Measurements from ENCODE around the gene PCID2. TPM values are rescaled to one million over a fixed set of nuclear protein-coding genes. Genes with fewer than 3 reads are reported as not detected.

The PCID2 gene
- total and polyA plus RNA-seq, 5 donors from 2014 or later: 46.8 to 95.4 (median 82.1) TPM

DNA sequence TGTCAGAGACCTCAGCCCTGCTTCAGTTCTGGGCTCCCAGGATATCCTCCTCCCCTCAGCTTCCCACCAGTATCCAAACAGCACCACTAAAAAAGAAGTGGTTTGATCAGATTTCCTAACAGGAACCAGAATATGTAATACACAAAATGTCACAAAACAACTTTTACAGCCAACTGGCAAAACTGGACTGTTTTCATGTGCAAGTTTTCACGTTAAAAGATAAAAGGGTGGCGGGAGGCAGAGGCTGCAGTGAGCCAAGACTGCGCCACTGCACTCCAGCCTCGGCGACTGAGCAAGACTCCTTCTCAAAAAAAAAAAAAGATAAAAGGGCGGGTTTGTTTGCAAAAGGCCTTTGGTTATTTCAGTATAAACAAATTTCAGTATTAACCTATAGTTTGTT lies 13.1 kb downstream of the PCID2 start:
- Mint-ChIP-seq H3K4me1 (peaks cover 3 to 11% (median 5%) of the 10 kb centered on the region in 4 donors), H3K9me3 (no peaks in the 10 kb centered on the region), H3K4me3 (no peak overlapping the region), H3K36me3 (peaks cover 45% of the 10 kb centered on the region), H3K27ac (peak overlapping the region in 2 of 3 donors; percentile 32 to 59), H3K27me3 (peaks cover 4% of the 10 kb centered on the region)
- no peak for ATAC-seq (ENCODE audit: low read depth in 2 of 2)
- no peaks in the 10 kb centered on the region for H3K9me3 ChIP-seq (ENCODE audit: control insufficient read depth in 2 of 2, low read length in 2 of 2)
- no peak overlapping the region for H3K27ac ChIP-seq (ENCODE audit: insufficient read depth, low read length, poor library complexity, severe bottlenecking)
- H3K27me3 ChIP-seq (ENCODE audit: control insufficient read depth, insufficient read depth, low read length): no peaks in the 10 kb centered on the region
- H3K4me1 ChIP-seq (ENCODE audit: control insufficient read depth, insufficient read depth, low read length, poor library complexity, severe bottlenecking): no peaks in the 10 kb centered on the region
- H3K4me3 ChIP-seq (ENCODE audit: low read depth, low read length): no peak overlapping the region
- no peak for DNase-seq
- H3K36me3 ChIP-seq (ENCODE audit: control insufficient read depth, insufficient read depth, low read length): peaks cover 94% of the 10 kb centered on the region

DNA sequence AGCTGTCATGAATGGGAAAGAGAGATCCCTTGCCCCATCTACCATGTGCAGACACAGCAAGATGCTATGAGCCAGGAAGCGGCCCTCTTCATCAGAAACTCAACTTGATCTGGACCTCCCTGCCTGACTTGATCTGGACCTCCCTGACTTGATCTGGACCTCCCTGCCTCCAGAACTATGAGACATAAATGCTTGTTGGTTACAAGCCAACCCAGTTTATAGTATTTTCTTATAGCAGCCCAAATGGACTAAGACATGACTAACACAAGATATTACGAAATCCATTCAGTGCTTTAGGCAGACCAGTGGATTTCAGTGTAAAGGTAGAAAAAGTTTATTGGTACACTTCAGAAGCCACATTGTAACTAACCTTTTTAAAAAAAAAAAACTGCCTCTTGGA lies 15.6 kb downstream of the PCID2 start:
- Histone ChIP-seq H3K27me3 (ENCODE audit: control insufficient read depth, insufficient read depth, low read length) (no peaks in the 10 kb centered on the region), H3K9me3 (ENCODE audit: control insufficient read depth in 2 of 2, low read length in 2 of 2) (no peaks in the 10 kb centered on the region), H3K36me3 (ENCODE audit: control insufficient read depth, insufficient read depth, low read length) (peaks cover 88% of the 10 kb centered on the region), H3K4me3 (ENCODE audit: low read depth, low read length) (no peak overlapping the region), H3K27ac (ENCODE audit: insufficient read depth, low read length, poor library complexity, severe bottlenecking) (no peak overlapping the region), H3K4me1 (ENCODE audit: control insufficient read depth, insufficient read depth, low read length, poor library complexity, severe bottlenecking) (no peaks in the 10 kb centered on the region)
- no peak overlapping the region for H3K4me3 Mint-ChIP-seq
- no peaks in the 10 kb centered on the region for H3K9me3 Mint-ChIP-seq
- peaks cover 52% of the 10 kb centered on the region for H3K36me3 Mint-ChIP-seq
- no peak overlapping the region for H3K27ac Mint-ChIP-seq
- DNase-seq (no peak), ATAC-seq (ENCODE audit: low read depth in 2 of 2) (no peak)
- peaks cover 0 to 8% (median 3%) of the 10 kb centered on the region in 4 donors for H3K4me1 Mint-ChIP-seq
- peaks cover 4% of the 10 kb centered on the region for H3K27me3 Mint-ChIP-seq

DNA sequence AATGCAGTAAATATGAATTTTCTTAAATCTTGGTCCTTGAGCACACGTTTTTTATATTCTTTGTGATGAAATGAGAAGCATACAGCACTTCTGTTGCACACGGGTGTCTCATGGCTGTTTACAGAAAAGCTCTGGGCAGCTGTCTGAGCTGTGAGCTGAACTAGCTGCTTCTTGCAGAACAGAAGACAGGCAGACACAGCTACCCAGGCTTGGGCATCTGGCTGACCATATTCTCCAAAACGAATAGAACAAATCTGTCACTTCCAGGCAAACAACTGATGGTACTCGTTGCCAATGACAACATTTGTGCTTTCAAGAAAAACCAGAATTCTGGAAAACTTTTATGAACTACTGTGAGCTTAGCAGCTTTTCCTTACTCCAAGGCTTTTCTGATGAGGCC lies 16.2 kb downstream of the PCID2 start:
- Histone ChIP-seq H3K27me3 (ENCODE audit: control insufficient read depth, insufficient read depth, low read length) (no peaks in the 10 kb centered on the region), H3K27ac (ENCODE audit: insufficient read depth, low read length, poor library complexity, severe bottlenecking) (no peak overlapping the region), H3K4me1 (ENCODE audit: control insufficient read depth, insufficient read depth, low read length, poor library complexity, severe bottlenecking) (no peaks in the 10 kb centered on the region), H3K4me3 (ENCODE audit: low read depth, low read length) (no peak overlapping the region), H3K36me3 (ENCODE audit: control insufficient read depth, insufficient read depth, low read length) (peaks cover 86% of the 10 kb centered on the region), H3K9me3 (ENCODE audit: control insufficient read depth in 2 of 2, low read length in 2 of 2) (no peaks in the 10 kb centered on the region)
- Mint-ChIP-seq H3K9me3 (no peaks in the 10 kb centered on the region), H3K27ac (no peak overlapping the region), H3K36me3 (peaks cover 50% of the 10 kb centered on the region), H3K27me3 (peaks cover 4% of the 10 kb centered on the region), H3K4me3 (no peak overlapping the region), H3K4me1 (peaks cover 0 to 15% (median 7%) of the 10 kb centered on the region in 4 donors)
- ATAC-seq (ENCODE audit: low read depth in 2 of 2) (no peak), DNase-seq (no peak)

DNA sequence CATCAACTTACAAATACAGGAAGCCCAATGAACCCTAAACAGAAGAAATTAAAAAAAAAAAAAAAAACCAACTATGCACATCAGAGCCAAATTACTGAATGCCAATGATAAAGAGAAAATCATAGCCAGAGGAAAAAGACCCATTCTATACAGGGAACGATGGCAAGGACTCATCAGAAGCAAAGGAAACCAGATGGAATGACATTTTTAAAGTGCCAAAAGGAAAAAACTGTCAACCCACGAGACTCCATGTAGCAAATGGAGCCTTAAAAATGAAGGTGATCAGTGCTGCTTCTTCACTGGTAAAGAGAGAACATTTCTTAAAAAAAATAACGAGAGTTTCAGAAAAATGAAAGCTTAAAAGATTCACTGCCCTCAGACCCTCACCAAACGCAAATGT lies 18.3 kb downstream of the PCID2 start:
- no peak overlapping the region for H3K27ac ChIP-seq (ENCODE audit: insufficient read depth, low read length, poor library complexity, severe bottlenecking)
- Mint-ChIP-seq H3K36me3 (peaks cover 47% of the 10 kb centered on the region), H3K27me3 (peaks cover 4% of the 10 kb centered on the region), H3K4me3 (no peak overlapping the region), H3K9me3 (no peaks in the 10 kb centered on the region), H3K27ac (no peak overlapping the region), H3K4me1 (peaks cover 10 to 24% (median 15%) of the 10 kb centered on the region in 4 donors)
- no peaks in the 10 kb centered on the region for H3K27me3 ChIP-seq (ENCODE audit: control insufficient read depth, insufficient read depth, low read length)
- peaks cover 71% of the 10 kb centered on the region for H3K36me3 ChIP-seq (ENCODE audit: control insufficient read depth, insufficient read depth, low read length)
- H3K9me3 ChIP-seq (ENCODE audit: control insufficient read depth in 2 of 2, low read length in 2 of 2): no peaks in the 10 kb centered on the region
- no peak overlapping the region for H3K4me3 ChIP-seq (ENCODE audit: low read depth, low read length)
- DNase-seq: no peak
- no peak for ATAC-seq (ENCODE audit: low read depth in 2 of 2)
- H3K4me1 ChIP-seq (ENCODE audit: control insufficient read depth, insufficient read depth, low read length, poor library complexity, severe bottlenecking): peaks cover 8% of the 10 kb centered on the region

DNA sequence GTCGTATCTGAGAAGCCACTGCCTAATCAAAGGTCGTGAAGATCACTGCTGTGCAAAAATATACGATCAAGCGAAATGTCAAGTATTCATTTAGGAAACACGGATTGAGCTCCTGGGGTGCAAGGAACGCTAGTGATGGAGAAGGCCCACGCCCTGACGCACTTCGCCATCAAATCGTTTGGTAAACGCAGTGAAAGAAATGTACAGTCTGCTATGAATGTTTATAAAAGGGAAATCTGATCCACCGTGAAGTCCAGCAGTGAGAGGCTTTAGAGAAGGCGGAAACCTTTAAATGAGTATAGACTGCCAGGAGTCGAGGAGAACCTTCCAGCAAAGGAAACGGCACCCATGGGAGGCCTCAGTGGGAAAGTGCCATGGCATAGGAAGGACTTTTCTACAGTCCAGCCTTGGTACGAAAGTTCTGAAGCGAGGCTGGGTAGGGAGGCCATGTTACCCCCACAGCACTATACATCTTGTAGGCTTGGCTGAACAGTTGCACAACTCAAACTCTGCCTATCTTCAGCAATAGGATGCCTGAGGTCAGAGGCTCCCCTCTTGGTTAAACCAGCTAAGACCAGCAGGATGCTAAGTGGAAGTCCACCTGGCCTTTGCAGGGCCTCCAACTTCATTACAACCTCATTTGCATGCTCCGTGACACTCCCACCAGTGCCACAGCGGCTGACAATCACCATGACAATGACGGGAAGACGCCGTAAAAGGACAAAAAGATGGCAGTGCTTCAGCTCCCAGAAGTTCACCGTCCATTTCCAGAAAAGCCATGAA lies 20.4 kb downstream of the PCID2 start:
- no peaks in the 10 kb centered on the region for H3K9me3 ChIP-seq (ENCODE audit: control insufficient read depth in 2 of 2, low read length in 2 of 2)
- H3K27me3 ChIP-seq (ENCODE audit: control insufficient read depth, insufficient read depth, low read length): no peaks in the 10 kb centered on the region
- ATAC-seq (ENCODE audit: low read depth in 2 of 2): no peak
- DNase-seq: no peak
- Mint-ChIP-seq H3K36me3 (peaks cover 51% of the 10 kb centered on the region), H3K27ac (peak overlapping the region in 2 of 3 donors; percentile 16 to 47), H3K27me3 (peaks cover 4% of the 10 kb centered on the region), H3K4me3 (no peak overlapping the region), H3K4me1 (peaks cover 13 to 28% (median 20%) of the 10 kb centered on the region in 4 donors), H3K9me3 (no peaks in the 10 kb centered on the region)
- no peak overlapping the region for H3K27ac ChIP-seq (ENCODE audit: insufficient read depth, low read length, poor library complexity, severe bottlenecking)
- H3K4me3 ChIP-seq (ENCODE audit: low read depth, low read length): no peak overlapping the region
- H3K4me1 ChIP-seq (ENCODE audit: control insufficient read depth, insufficient read depth, low read length, poor library complexity, severe bottlenecking): peaks cover 22% of the 10 kb centered on the region
- H3K36me3 ChIP-seq (ENCODE audit: control insufficient read depth, insufficient read depth, low read length): peaks cover 68% of the 10 kb centered on the region

DNA sequence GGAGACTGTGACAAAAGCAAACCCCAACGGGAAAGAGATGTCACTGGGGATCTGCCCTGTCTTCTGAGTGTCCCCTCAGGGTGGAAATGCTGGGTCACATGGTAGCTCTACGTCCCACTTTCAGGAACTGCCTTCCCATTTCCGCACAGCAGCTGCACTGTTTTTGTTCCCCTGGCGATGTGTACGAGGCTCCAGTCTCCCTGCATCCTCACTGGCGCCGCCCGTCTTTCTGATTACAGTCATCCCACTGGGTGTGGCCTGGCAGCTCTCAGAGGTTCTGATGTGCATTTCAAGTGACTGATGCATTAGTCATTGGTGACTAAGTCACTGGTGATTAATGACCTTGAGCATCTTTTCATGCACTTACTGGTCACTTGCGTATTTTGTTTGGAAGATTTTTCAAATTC lies 21.2 kb downstream of the PCID2 start:
- Histone ChIP-seq H3K4me3 (ENCODE audit: low read depth, low read length) (no peak overlapping the region), H3K27me3 (ENCODE audit: control insufficient read depth, insufficient read depth, low read length) (no peaks in the 10 kb centered on the region), H3K9me3 (ENCODE audit: control insufficient read depth in 2 of 2, low read length in 2 of 2) (no peaks in the 10 kb centered on the region), H3K27ac (ENCODE audit: insufficient read depth, low read length, poor library complexity, severe bottlenecking) (no peak overlapping the region), H3K36me3 (ENCODE audit: control insufficient read depth, insufficient read depth, low read length) (peaks cover 64% of the 10 kb centered on the region), H3K4me1 (ENCODE audit: control insufficient read depth, insufficient read depth, low read length, poor library complexity, severe bottlenecking) (peaks cover 22% of the 10 kb centered on the region)
- H3K27me3 Mint-ChIP-seq: peaks cover 1% of the 10 kb centered on the region
- DNase-seq (peak in 1 of 3 donors; percentile 30), ATAC-seq (ENCODE audit: low read depth in 2 of 2) (peak in 1 of 2 donors; percentile 56)
- peaks cover 11 to 30% (median 21%) of the 10 kb centered on the region in 4 donors for H3K4me1 Mint-ChIP-seq
- peak overlapping the region in 1 of 4 donors; percentile 32 for H3K4me3 Mint-ChIP-seq
- H3K27ac Mint-ChIP-seq: peak overlapping the region in 1 of 3 donors; percentile 88
- peaks cover 51% of the 10 kb centered on the region for H3K36me3 Mint-ChIP-seq
- H3K9me3 Mint-ChIP-seq: no peaks in the 10 kb centered on the region

DNA sequence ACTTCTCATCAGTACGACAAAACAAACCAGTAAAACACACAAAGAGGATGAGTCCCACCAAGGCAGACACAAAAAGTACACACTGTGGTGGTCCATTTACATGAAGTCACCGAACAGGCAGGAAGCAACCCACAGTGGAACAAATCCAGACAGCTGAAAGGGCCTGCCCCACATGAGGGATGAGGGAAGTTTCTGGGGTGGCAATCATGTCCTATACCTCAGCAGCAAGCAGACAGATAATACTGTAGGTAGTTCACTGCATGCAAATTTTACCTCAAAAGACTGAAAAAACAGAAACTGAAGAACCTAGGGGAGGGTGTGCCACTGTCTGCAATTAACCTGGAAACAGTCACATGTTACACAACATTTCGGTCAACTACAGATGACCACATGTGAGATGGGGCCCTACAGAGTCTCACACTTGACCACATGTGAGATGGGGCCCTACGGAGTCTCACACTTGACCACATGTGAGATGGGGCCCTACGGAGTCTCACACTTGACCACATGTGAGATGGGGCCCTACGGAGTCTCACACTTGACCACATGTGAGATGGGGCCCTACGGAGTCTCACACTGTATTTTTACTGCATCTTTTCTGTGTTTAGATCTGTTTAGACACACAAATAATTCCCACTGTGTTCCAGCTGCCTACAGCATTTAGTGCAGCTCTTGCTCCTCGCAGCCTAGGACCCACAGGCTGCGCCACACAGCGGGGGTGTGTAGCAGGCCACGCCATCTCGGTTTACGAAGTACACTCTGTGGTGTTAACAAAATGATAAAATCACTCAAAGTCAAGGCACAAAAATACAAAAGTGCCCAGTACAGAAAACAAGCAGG lies 22.2 kb downstream of the PCID2 start:
- no peak for ATAC-seq (ENCODE audit: low read depth in 2 of 2)
- Histone ChIP-seq H3K27ac (ENCODE audit: insufficient read depth, low read length, poor library complexity, severe bottlenecking) (no peak overlapping the region), H3K36me3 (ENCODE audit: control insufficient read depth, insufficient read depth, low read length) (peaks cover 65% of the 10 kb centered on the region), H3K27me3 (ENCODE audit: control insufficient read depth, insufficient read depth, low read length) (no peaks in the 10 kb centered on the region), H3K4me1 (ENCODE audit: control insufficient read depth, insufficient read depth, low read length, poor library complexity, severe bottlenecking) (peaks cover 22% of the 10 kb centered on the region), H3K9me3 (ENCODE audit: control insufficient read depth in 2 of 2, low read length in 2 of 2) (no peaks in the 10 kb centered on the region), H3K4me3 (ENCODE audit: low read depth, low read length) (peak overlapping the region; percentile 39)
- DNase-seq: peak in 1 of 3 donors; percentile 25
- no peaks in the 10 kb centered on the region for H3K27me3 Mint-ChIP-seq
- peaks cover 11 to 30% (median 21%) of the 10 kb centered on the region in 4 donors for H3K4me1 Mint-ChIP-seq
- no peaks in the 10 kb centered on the region for H3K9me3 Mint-ChIP-seq
- peak overlapping the region; percentile 77 to 93 (median 86) for H3K27ac Mint-ChIP-seq
- H3K4me3 Mint-ChIP-seq: peak overlapping the region; percentile 24 to 79 (median 62)
- H3K36me3 Mint-ChIP-seq: peaks cover 53% of the 10 kb centered on the region
